ENCODE results near the gene MYL2. TPM values are rescaled to one million over a fixed set of nuclear protein-coding genes. Genes with fewer than 3 reads are reported as not detected.

Gene MYL2
- total and polyA plus RNA-seq, 2 donors (not counting 1 experiment from before 2014, with no cell fraction given), result 0.18 to 0.39 TPM

- ChIA-PET POLR2A (no interaction called here), CTCF (interaction anchor here (0.6 to 4.0 kb wide), 9 partner anchors 15 to 449 kb away, joined by 3 to 20 read pairs (median 4); no protein-coding TSS in a partner anchor)
- H3K4me1 ChIP-seq (ENCODE audit: control insufficient read depth in 2 of 2, insufficient read depth in 2 of 2, low read length in 2 of 2), result peaks cover 3 to 8% of the 10 kb centered on the region in 2 donors
- DNase-seq (no peak), ATAC-seq (ENCODE audit: low read depth) (no peak)
- Mint-ChIP-seq H3K9me3 (ENCODE audit: insufficient read depth) (no peaks in the 10 kb centered on the region), H3K4me1 (peaks cover 6% of the 10 kb centered on the region), H3K27me3 (peaks cover 29% of the 10 kb centered on the region), H3K4me3 (no peak overlapping the region), H3K27ac (no peak overlapping the region)
- H3K9me3 ChIP-seq (ENCODE audit: control extremely low read depth in 1 of 3, control insufficient read depth in 2 of 3, insufficient read depth in 1 of 3, low read length in 2 of 3), result peaks cover 0 to 4% (median 0%) of the 10 kb centered on the region in 3 donors
- H4K20me1 ChIP-seq (ENCODE audit: control insufficient read depth, insufficient read depth, low read length, poor library complexity, severe bottlenecking), result no peaks in the 10 kb centered on the region
- no peak overlapping the region for H3K9ac ChIP-seq (ENCODE audit: low read length)
- WGBS (ENCODE audit: insufficient coverage), result 47% methylated on average over 7 of the region's 13 CpGs
- no peak for TF ChIP-seq EZH2 (IDR thresholded peaks at IDR 0.05; ENCODE audit: borderline replicate concordance, insufficient read depth, low read depth, low read length, poor library complexity, severe bottlenecking)
- TF ChIP-seq CTCF (IDR thresholded peaks at IDR 0.05), result no peak
- peaks cover 0 to 18% (median 0%) of the 10 kb centered on the region in 4 experiments for H3K27me3 ChIP-seq (replicated peaks in 1 of 4; ENCODE audit: control extremely low read depth in 1 of 4, control insufficient read depth in 3 of 4, insufficient read depth in 4 of 4, low read length in 3 of 4)
- H3K4me3 ChIP-seq (ENCODE audit: control extremely low read depth in 1 of 5, extremely low read depth in 1 of 5, insufficient read depth in 1 of 5, low read depth in 2 of 5, low read length in 4 of 5), result no peak overlapping the region
- intact Hi-C loops (cut with micrococcal nuclease), result loop anchor here (1.0 to 5.0 kb wide), 3 partner anchors 42 to 377 kb away; no protein-coding TSS in a partner anchor
- no peaks in the 10 kb centered on the region for H3K79me2 ChIP-seq (ENCODE audit: control insufficient read depth, insufficient read depth, low read length)
- no peaks in the 10 kb centered on the region for H3K36me3 ChIP-seq (replicated peaks in 1 of 2; ENCODE audit: control extremely low read depth in 1 of 2, control insufficient read depth in 1 of 2, extremely low read depth in 1 of 2, insufficient read depth in 2 of 2, low read length in 1 of 2)
- H2AFZ ChIP-seq (ENCODE audit: insufficient read depth, low read depth, low read length, poor library complexity, severe bottlenecking), result peak overlapping the region; percentile 29
- H3K27ac ChIP-seq (ENCODE audit: low read length in 2 of 2), result no peak overlapping the region
- H3K4me2 ChIP-seq (replicated peaks; ENCODE audit: low read depth, low read length, poor library complexity, severe bottlenecking), result peak overlapping the region; percentile 53
Observed at GRCh38 chr12:110936367-110937103, 16.2 kb upstream of the MYL2 start.

DNA sequence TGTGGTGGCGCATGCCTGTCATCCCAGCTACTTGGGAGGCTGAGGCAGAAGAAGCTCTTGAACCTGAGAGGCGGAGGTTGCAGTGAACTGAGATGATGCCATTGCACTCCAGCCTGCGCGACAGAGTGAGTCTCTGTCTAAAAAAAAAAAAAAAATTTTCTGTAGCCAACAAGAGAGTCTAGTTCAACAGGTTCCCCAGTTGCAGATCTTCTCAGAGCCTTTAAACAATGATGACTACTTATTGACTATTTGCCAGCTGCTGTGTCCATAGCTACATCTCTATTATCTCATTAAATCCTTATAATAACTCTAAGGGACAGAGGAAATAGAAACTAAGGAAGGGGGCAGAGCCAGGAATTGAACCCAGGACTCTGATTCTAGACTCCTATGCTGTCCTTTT is 15.2 kb upstream of the MYL2 start:
- no peak for TF ChIP-seq CTCF (IDR thresholded peaks at IDR 0.05)
- TF ChIP-seq EZH2 (IDR thresholded peaks at IDR 0.05; ENCODE audit: borderline replicate concordance, insufficient read depth, low read depth, low read length, poor library complexity, severe bottlenecking), result no peak
- H3K9me3 Mint-ChIP-seq (ENCODE audit: insufficient read depth), result no peaks in the 10 kb centered on the region

More for the DNA sequence above, 15.2 kb upstream of the MYL2 start:
- no peak overlapping the region for H3K9ac ChIP-seq (ENCODE audit: low read length)
- Mint-ChIP-seq H3K27ac (no peak overlapping the region), H3K4me3 (no peak overlapping the region), H3K4me1 (peaks cover 6% of the 10 kb centered on the region), H3K27me3 (peaks cover 29% of the 10 kb centered on the region)
- DNase-seq, result no peak
- no peak overlapping the region for H3K27ac ChIP-seq (ENCODE audit: low read length in 2 of 2)
- no peaks in the 10 kb centered on the region for H3K9me3 ChIP-seq (ENCODE audit: control extremely low read depth in 1 of 3, control insufficient read depth in 2 of 3, insufficient read depth in 1 of 3, low read length in 2 of 3)
- CTCF ChIA-PET, result interaction anchor here (0.8 to 4.0 kb wide), 4 partner anchors 14 to 365 kb away, joined by 4 to 20 read pairs (median 4); no protein-coding TSS in a partner anchor
- peaks cover 0 to 18% (median 0%) of the 10 kb centered on the region in 4 experiments for H3K27me3 ChIP-seq (replicated peaks in 1 of 4; ENCODE audit: control extremely low read depth in 1 of 4, control insufficient read depth in 3 of 4, insufficient read depth in 4 of 4, low read length in 3 of 4)
- H2AFZ ChIP-seq (ENCODE audit: insufficient read depth, low read depth, low read length, poor library complexity, severe bottlenecking), result no peak overlapping the region
- peaks cover 3 to 8% of the 10 kb centered on the region in 2 donors for H3K4me1 ChIP-seq (ENCODE audit: control insufficient read depth in 2 of 2, insufficient read depth in 2 of 2, low read length in 2 of 2)
- no peaks in the 10 kb centered on the region for H4K20me1 ChIP-seq (ENCODE audit: control insufficient read depth, insufficient read depth, low read length, poor library complexity, severe bottlenecking)
- no peaks in the 10 kb centered on the region for H3K79me2 ChIP-seq (ENCODE audit: control insufficient read depth, insufficient read depth, low read length)
- no peak overlapping the region for H3K4me3 ChIP-seq (ENCODE audit: control extremely low read depth in 1 of 5, extremely low read depth in 1 of 5, insufficient read depth in 1 of 5, low read depth in 2 of 5, low read length in 4 of 5)
- POLR2A ChIA-PET, result no interaction called here
- no peak overlapping the region for H3K4me2 ChIP-seq (replicated peaks; ENCODE audit: low read depth, low read length, poor library complexity, severe bottlenecking)
- no peaks in the 10 kb centered on the region for H3K36me3 ChIP-seq (replicated peaks in 1 of 2; ENCODE audit: control extremely low read depth in 1 of 2, control insufficient read depth in 1 of 2, extremely low read depth in 1 of 2, insufficient read depth in 2 of 2, low read length in 1 of 2)
- WGBS (ENCODE audit: insufficient coverage), result 100% methylated on average over 4 of the region's 4 CpGs
- intact Hi-C loops (cut with micrococcal nuclease), result loop anchor here (5.0 kb wide), 1 partner anchor 362 kb away; no protein-coding TSS in a partner anchor
- no peak for ATAC-seq (ENCODE audit: low read depth)

Measured in B cell (primary cell).